Nephron (organoid): ENCODE data around the gene SEPTIN11.

ENCODE experiments used
- H3K27ac Mint-ChIP-seq, 3 experiments: 2 replicates each; pipeline ENCODE4 v1.8.0; 2020; ENCODE audit warnings: mixed read lengths in 3 of 3, mild to moderate bottlenecking in 2 of 3, moderate library complexity in 1 of 3
- H3K27me3 Mint-ChIP-seq: 2 replicates; pipeline ENCODE4 v1.8.0; 2021; ENCODE audit warnings: low read depth, mild to moderate bottlenecking, moderate library complexity, mixed read lengths
- H3K36me3 Mint-ChIP-seq: 2 replicates; pipeline ENCODE4 v1.8.0; 2020; ENCODE audit warnings: low read depth, mixed read lengths
- H3K4me1 Mint-ChIP-seq: 2 replicates; pipeline ENCODE4 v1.8.0; 2020; ENCODE audit warnings: mixed read lengths
- H3K4me3 Mint-ChIP-seq, 3 experiments: 2 replicates each; pipeline ENCODE4 v1.8.0; 2020; ENCODE audit warnings: mild to moderate bottlenecking in 3 of 3, mixed read lengths in 3 of 3, moderate library complexity in 2 of 3
- H3K9me3 Mint-ChIP-seq: 2 replicates; pipeline ENCODE4 v1.8.0; 2020; ENCODE audit warnings: mixed read lengths
- TF ChIP-seq, protein P1 (sequence below), 3 experiments: fragments of 200-600 bp; sonication (generic); IDR thresholded peaks; one replicate each; pipeline ENCODE4 v1.5.0; 2021; ENCODE audit warnings: antibody characterized with exemption in 3 of 3; ENCODE audit not compliant: unreplicated experiment in 3 of 3

Gene SEPTIN11

DNA sequence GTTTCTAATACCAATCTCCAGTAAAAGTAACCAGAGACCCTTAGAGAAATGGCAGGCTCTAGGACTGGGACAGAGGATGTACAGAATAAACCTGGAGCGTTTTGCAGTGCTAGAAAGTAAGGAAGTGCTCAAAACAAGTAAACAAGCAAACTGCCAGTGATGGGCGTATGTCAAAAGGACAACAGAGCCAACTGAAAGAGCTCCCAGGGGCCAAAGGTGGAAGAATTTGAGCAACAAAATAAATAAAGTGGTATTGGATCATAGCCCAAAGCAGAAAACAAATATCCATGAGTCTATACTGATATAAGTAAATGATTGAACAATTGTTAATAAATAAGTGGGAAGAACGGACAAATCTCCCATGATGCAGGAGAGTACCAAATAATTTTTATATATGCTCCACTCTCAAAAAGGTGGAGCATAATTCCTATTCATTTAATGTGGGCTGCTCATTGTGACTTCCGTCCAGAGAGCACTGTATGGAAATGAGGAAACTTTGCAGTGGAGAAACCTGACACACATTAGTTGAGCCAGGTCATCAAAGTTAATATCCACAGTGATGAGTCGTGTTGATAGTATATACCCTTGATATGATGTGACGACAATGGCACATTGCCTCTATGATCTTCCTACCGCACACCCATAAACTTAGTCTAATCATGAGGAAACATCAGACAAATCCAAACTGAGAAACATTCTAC is 17.8 kb upstream of the SEPTIN11 start:
- TF ChIP-seq, protein P1, sequence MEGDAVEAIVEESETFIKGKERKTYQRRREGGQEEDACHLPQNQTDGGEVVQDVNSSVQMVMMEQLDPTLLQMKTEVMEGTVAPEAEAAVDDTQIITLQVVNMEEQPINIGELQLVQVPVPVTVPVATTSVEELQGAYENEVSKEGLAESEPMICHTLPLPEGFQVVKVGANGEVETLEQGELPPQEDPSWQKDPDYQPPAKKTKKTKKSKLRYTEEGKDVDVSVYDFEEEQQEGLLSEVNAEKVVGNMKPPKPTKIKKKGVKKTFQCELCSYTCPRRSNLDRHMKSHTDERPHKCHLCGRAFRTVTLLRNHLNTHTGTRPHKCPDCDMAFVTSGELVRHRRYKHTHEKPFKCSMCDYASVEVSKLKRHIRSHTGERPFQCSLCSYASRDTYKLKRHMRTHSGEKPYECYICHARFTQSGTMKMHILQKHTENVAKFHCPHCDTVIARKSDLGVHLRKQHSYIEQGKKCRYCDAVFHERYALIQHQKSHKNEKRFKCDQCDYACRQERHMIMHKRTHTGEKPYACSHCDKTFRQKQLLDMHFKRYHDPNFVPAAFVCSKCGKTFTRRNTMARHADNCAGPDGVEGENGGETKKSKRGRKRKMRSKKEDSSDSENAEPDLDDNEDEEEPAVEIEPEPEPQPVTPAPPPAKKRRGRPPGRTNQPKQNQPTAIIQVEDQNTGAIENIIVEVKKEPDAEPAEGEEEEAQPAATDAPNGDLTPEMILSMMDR (IDR thresholded peaks at IDR 0.05; ENCODE audit: unreplicated experiment in 3 of 3), result no peak
- Mint-ChIP-seq H3K9me3 (no peaks in the 10 kb centered on the region), H3K27ac (no peak overlapping the region), H3K27me3 (no peaks in the 10 kb centered on the region), H3K4me1 (no peaks in the 10 kb centered on the region), H3K36me3 (peaks cover 6% of the 10 kb centered on the region), H3K4me3 (no peak overlapping the region)

DNA sequence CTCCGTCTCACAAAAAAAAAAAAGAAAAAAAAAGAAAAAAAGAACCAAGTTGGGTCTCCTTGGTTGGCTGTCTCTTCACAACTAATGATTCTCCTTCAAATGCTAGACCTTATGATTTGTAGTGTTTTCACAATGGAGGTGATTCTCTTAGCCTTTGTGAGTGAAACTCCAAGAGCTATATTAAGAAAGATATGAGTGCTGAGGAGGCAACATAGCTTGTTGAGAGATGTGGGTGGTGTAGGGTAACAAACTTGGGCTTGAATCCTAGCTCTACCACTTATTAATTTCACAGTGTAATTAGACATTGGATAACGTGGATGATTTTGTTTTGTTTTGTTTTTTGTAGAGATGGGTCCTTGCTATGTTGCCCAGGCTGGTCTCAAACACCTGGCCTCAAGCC is 10.4 kb upstream of the SEPTIN11 start:
- TF ChIP-seq, protein P1 (IDR thresholded peaks at IDR 0.05; ENCODE audit: unreplicated experiment in 3 of 3), result no peak
- peaks cover 62% of the 10 kb centered on the region for H3K36me3 Mint-ChIP-seq
- H3K27me3 Mint-ChIP-seq, result peaks cover 3% of the 10 kb centered on the region
- no peak overlapping the region for H3K27ac Mint-ChIP-seq
- peaks cover 26% of the 10 kb centered on the region for H3K9me3 Mint-ChIP-seq
- peaks cover 6% of the 10 kb centered on the region for H3K4me1 Mint-ChIP-seq
- no peak overlapping the region for H3K4me3 Mint-ChIP-seq

DNA sequence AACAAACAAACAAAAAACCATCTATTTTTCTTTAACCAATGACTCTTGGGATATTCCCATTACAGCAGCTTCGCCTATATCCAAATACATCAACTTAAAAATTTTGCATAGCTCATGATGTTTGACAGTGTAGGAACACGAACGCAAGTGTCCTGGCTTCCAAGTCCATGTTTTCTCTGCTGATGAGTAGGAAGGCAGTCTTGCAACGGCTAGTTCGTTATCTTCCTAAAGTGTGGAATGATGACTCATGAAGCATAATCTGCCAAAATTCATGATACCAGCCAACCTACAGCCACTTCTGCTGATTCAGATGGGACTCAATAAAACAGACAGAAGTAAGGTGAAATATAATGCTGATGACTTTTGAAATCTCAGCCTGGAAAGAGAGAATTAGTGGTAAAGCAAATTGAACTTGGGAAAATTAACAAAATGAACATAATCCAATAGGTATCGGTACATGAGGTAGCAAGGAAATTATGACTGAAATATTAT is 6.4 kb upstream of the SEPTIN11 start:
- Mint-ChIP-seq H3K36me3 (peaks cover 82% of the 10 kb centered on the region), H3K27ac (no peak overlapping the region), H3K4me1 (peaks cover 25% of the 10 kb centered on the region), H3K9me3 (peaks cover 29% of the 10 kb centered on the region), H3K4me3 (no peak overlapping the region), H3K27me3 (peaks cover 3% of the 10 kb centered on the region)
- TF ChIP-seq, protein P1 (IDR thresholded peaks at IDR 0.05; ENCODE audit: unreplicated experiment in 3 of 3), result no peak

DNA sequence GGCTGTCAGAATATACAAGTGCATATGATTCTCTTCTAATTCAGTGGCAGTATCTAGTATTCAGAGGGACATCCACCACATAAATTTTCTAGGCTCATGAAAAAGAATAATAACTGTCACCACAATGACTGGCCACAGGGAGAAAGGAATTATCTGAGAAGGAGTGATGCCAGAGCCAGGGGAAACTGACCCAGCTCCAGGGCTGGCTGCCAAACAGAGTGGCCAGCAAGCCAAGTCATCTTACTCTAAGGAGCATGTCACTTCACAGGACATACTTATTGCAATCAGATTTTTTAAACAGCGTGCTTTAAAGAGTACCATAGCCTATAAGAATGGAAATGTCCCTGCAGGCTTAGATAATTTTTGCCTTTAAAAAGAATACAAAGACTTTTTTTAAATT is 5.8 kb upstream of the SEPTIN11 start:
- Mint-ChIP-seq H3K4me1 (peaks cover 29% of the 10 kb centered on the region), H3K4me3 (no peak overlapping the region), H3K9me3 (peaks cover 29% of the 10 kb centered on the region), H3K27me3 (peaks cover under 1% of the 10 kb centered on the region), H3K36me3 (peaks cover 77% of the 10 kb centered on the region), H3K27ac (no peak overlapping the region)
- TF ChIP-seq, protein P1 (IDR thresholded peaks at IDR 0.05; ENCODE audit: unreplicated experiment in 3 of 3), result no peak

DNA sequence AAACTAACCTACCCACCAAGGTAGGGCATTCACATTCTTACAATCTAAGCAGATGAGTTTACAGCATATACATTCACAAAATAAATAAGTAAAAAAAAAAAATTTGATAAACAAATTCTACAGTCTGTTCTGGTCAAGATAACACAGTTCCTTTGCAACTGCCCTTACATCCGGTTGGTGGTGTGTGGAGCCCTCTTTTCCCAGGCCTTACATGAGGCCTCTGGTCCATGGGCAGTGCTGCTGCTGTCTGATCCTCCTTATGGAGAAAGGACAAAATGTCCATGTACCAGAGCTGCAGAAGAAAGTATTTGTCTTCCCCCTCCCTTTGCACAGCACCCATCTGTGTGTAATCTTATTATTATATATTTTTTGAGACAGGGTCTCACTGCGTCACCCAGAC is 2.2 kb upstream of the SEPTIN11 start:
- Mint-ChIP-seq H3K4me1 (peaks cover 44% of the 10 kb centered on the region), H3K9me3 (peaks cover 15% of the 10 kb centered on the region), H3K36me3 (peaks cover 46% of the 10 kb centered on the region), H3K27ac (peak overlapping the region; percentile 58 to 97 (median 89)), H3K27me3 (no peaks in the 10 kb centered on the region), H3K4me3 (peak overlapping the region; percentile 85 to 93 (median 90))
- TF ChIP-seq, protein P1 (IDR thresholded peaks at IDR 0.05; ENCODE audit: unreplicated experiment in 3 of 3), result no peak
